K562 (cell line): ENCODE measurements around the gene KLC1. TPM values are rescaled to one million over a fixed set of nuclear protein-coding genes. Genes with fewer than 3 reads are reported as not detected.

ENCODE experiments used
- ATAC-seq: fragments of 200-7000 bp; cut with Tn5 transposase; 3 replicates; pipeline ENCODE4 v1.9.1; 2020; ENCODE audit warnings: moderate library complexity
- BruUV-seq: library from RNA; stranded (reverse); fragments of 400-500 nt; replicated peaks from 2 replicates; lab custom pipeline; 2021; lab: Mats Ljungman, UMichigan
- CTCF ChIA-PET: fragments of 300-600 bp; formaldehyde crosslinking; extraction: SDS; loops from one replicate; lab custom pipeline; 2021; ENCODE audit warnings: low intra/inter-chr PET ratio; lab: Yijun Ruan, JAX
- POLR2A ChIA-PET: fragments of 300-600, 350-650 bp; sonication (Branson Sonifier 250); formaldehyde crosslinking; extraction: SDS; loops from one replicate; lab custom pipeline; 2021; ENCODE audit warnings: antibody characterized with exemption, inconsistent platforms; lab: Yijun Ruan, JAX
- DNase-seq, 4 experiments: peaks; one replicate each; pipeline versions ENCODE4 v3.0.0 to v3.0.0-alpha.2; 2011 to 2018; ENCODE audit warnings: low spot score in 3 of 4, mixed read lengths in 3 of 4; ENCODE audit errors: extremely low read depth in 1 of 4
- FAIRE-seq: peaks from 2 replicates; lab custom pipeline; 2011; peaks lifted over from hg19 to GRCh38; lab: Jason Lieb, UNC
- H2AFZ ChIP-seq: 2 replicates; pipeline ENCODE4 v1.6.0; 2011; ENCODE audit warnings: low read depth, low read length, control low read depth, inconsistent platforms
- H3K27ac ChIP-seq: fragments of 200-600 bp; 3 replicates; pipeline ENCODE4 v1.8.0; 2011; ENCODE audit warnings: low read depth, mild to moderate bottlenecking, control low read depth, inconsistent platforms, low read length, moderate library complexity, mixed read lengths; ENCODE audit errors: extremely low read depth
- H3K27me3 ChIP-seq, 2 experiments: fragments of 300-600 bp in 1 of 2; 2 replicates in 1 of 2; 3 replicates in 1 of 2; pipeline versions ENCODE4 v1.6.0 to v1.8.0; 2011; ENCODE audit warnings: inconsistent platforms in 2 of 2, low read length in 2 of 2, mild to moderate bottlenecking in 1 of 2, mixed read lengths in 1 of 2, moderate library complexity in 1 of 2; ENCODE audit not compliant: control insufficient read depth in 2 of 2, insufficient read depth in 2 of 2
- H3K36me3 ChIP-seq: fragments of 300-600 bp; 3 replicates; pipeline ENCODE4 v1.8.0; 2011; ENCODE audit warnings: mild to moderate bottlenecking, low read length, inconsistent platforms; ENCODE audit not compliant: control insufficient read depth, insufficient read depth
- H3K4me1 ChIP-seq, 2 experiments: fragments of 200-600 bp in 1 of 2; replicated peaks in 1 of 2; 2 replicates in 1 of 2; 3 replicates in 1 of 2; pipeline versions ENCODE4 v1.5.1 to v1.8.0; 2011; ENCODE audit warnings: inconsistent platforms in 2 of 2, low read length in 2 of 2, mild to moderate bottlenecking in 1 of 2, mixed read lengths in 1 of 2, moderate library complexity in 1 of 2; ENCODE audit not compliant: control insufficient read depth in 2 of 2, insufficient read depth in 2 of 2
- H3K4me2 ChIP-seq: 2 replicates; pipeline ENCODE4 v1.6.1; 2011; ENCODE audit warnings: low read length, control low read depth, inconsistent platforms, mixed read lengths; ENCODE audit not compliant: insufficient read depth
- H3K4me3 ChIP-seq: fragments of 200-600 bp; sonication (generic), shearing (Covaris generic); 2 replicates; pipeline ENCODE4 v1.5.1; 2016; ENCODE audit warnings: control low read depth, inconsistent platforms
- H3K79me2 ChIP-seq: fragments of 200-600 bp; 3 replicates; pipeline ENCODE4 v1.8.0; 2011; ENCODE audit warnings: low read length, inconsistent platforms; ENCODE audit not compliant: control insufficient read depth, insufficient read depth
- H3K9ac ChIP-seq, 2 experiments: 2 replicates each; pipeline versions ENCODE4 v1.6.0 to v1.6.1; 2011; ENCODE audit warnings: low read depth in 2 of 2, low read length in 2 of 2, control low read depth in 1 of 2, inconsistent platforms in 1 of 2, mild to moderate bottlenecking in 1 of 2, mixed read lengths in 1 of 2; ENCODE audit not compliant: insufficient read depth in 1 of 2
- H3K9me1 ChIP-seq: one replicate; pipeline ENCODE4 v1.6.0; 2011; ENCODE audit warnings: inconsistent platforms, mild to moderate bottlenecking, low read length, moderate library complexity; ENCODE audit not compliant: control insufficient read depth, insufficient read depth
- H3K9me3 ChIP-seq: replicated peaks from 2 replicates; pipeline ENCODE4 v1.5.1; 2011; ENCODE audit warnings: low read depth, low read length, inconsistent platforms; ENCODE audit not compliant: control insufficient read depth, insufficient read depth
- H4K20me1 ChIP-seq: replicated peaks from 2 replicates; pipeline ENCODE4 v1.6.1; 2011; ENCODE audit warnings: low read length, inconsistent platforms, mixed read lengths; ENCODE audit not compliant: control insufficient read depth, insufficient read depth
- ELF2 ChIP-seq: fragments of 250-450 bp; sonication (Bioruptor Pico); IDR thresholded peaks from 2 replicates; pipeline ENCODE4 v1.5.0; 2021; ENCODE audit warnings: mild to moderate bottlenecking
- ETV5 ChIP-seq: sonication (generic); formaldehyde crosslinking; IDR thresholded peaks from 2 replicates; pipeline ENCODE4 v1.4.0; 2020; ENCODE audit warnings: low read depth, mild to moderate bottlenecking, missing genetic modification reagents
- FOXK2 ChIP-seq, 2 experiments: fragments of 450-650 bp; IDR thresholded peaks in 1 of 2; conservative IDR thresholded peaks in 1 of 2; 2 replicates each; pipeline ENCODE4 v1.6.1; 2016; ENCODE audit warnings: low read depth in 2 of 2, mild to moderate bottlenecking in 1 of 2
- HDAC6 ChIP-seq: IDR thresholded peaks from 2 replicates; pipeline ENCODE4 v1.6.1; 2012; ENCODE audit warnings: low read depth, mild to moderate bottlenecking, control low read depth, inconsistent platforms, low read length, moderate library complexity
- NFE2 ChIP-seq: IDR thresholded peaks from 2 replicates; pipeline ENCODE4 v1.6.1; 2014; ENCODE audit warnings: antibody characterized with exemption, low read depth
- NFE2L1 ChIP-seq: fragments of 450-650 bp; IDR thresholded peaks from 2 replicates; pipeline ENCODE4 v1.6.1; 2016; ENCODE audit warnings: missing genetic modification characterization, low read depth, mild to moderate bottlenecking, missing compliant biosample characterization, moderate library complexity, borderline replicate concordance
- NFYB ChIP-seq: IDR thresholded peaks from 2 replicates; pipeline ENCODE4 v1.6.1; 2011; ENCODE audit warnings: mild to moderate bottlenecking, moderate library complexity; ENCODE audit not compliant: insufficient read length; ENCODE audit errors: extremely low read depth
- NR4A1 ChIP-seq, 2 experiments: fragments of 250-450 bp in 1 of 2; fragments of 450-650 bp in 1 of 2; sonication (Bioruptor Pico) in 1 of 2; IDR thresholded peaks; 2 replicates each; pipeline versions ENCODE4 v1.4.0 to v1.6.1; 2016 to 2020; ENCODE audit warnings: mild to moderate bottlenecking in 2 of 2, missing compliant biosample characterization in 1 of 2, missing genetic modification characterization in 1 of 2, moderate library complexity in 1 of 2
- RBM14 ChIP-seq: fragments of 200-400 bp; formaldehyde crosslinking; IDR thresholded peaks from 2 replicates; pipeline ENCODE4 v1.6.1; 2018; ENCODE audit warnings: low read depth, mild to moderate bottlenecking, low read length, moderate library complexity, borderline replicate concordance; ENCODE audit not compliant: insufficient read depth
- ZC3H4 ChIP-seq: sonication (generic); formaldehyde crosslinking; IDR thresholded peaks from 2 replicates; pipeline ENCODE4 v1.9.0; 2021; ENCODE audit warnings: missing genetic modification reagents, borderline replicate concordance
- ZNF134 ChIP-seq: fragments of 250-450 bp; sonication (Bioruptor Pico); conservative IDR thresholded peaks from 2 replicates; pipeline ENCODE4 v1.4.0; 2020
- WGBS: fragments of 100-300 bp; shearing (Covaris generic); methylation state at CpG from one replicate; pipeline ENCODE4 v1.1.6; 2016; ENCODE audit warnings: low coverage, mixed read lengths; ENCODE audit not compliant: insufficient coverage; ENCODE audit errors: missing lambda C conversion rate; 5-methylcytosine and 5-hydroxymethylcytosine counted together
- in situ Hi-C: fragments of 300-500 bp; cut with MboI; formaldehyde crosslinking; loops from 4 replicates; pipeline ENCODE4 v1.15.0; 2018; ENCODE audit warnings: inconsistent platforms, mixed read lengths
- intact Hi-C: fragments of 100-400 bp; cut with micrococcal nuclease; formaldehyde crosslinking; loops from 2 replicates; pipeline ENCODE4 v1.14.2; 2022
- polyA plus RNA-seq, 8 experiments: library from polyadenylated mRNA; depleted of rRNA in 4 of 8; stranded (reverse) in 5 of 8; unstranded in 3 of 8; fragments of >200 nt; fragmentation: Nextera tagmentation in 2 of 8; fragmentation: Illumina TruSeq in 1 of 8; extraction: Ambion mirVana in 2 of 8; extraction: Trizol in 1 of 8; gene quantifications; 2 replicates each; pipeline versions ENCODE4 v1.2.1 to v1.2.3, GENCODE V29; 2011 to 2014; ENCODE audit warnings: inconsistent platforms in 1 of 8, missing spikeins in 1 of 8
- total RNA-seq, 7 experiments: library from RNA; depleted of rRNA in 6 of 7; stranded (reverse); fragments of >200 nt in 6 of 7; fragmentation: Illumina TruSeq in 2 of 7; extraction: Trizol in 2 of 7; gene quantifications; 2 replicates each; pipeline versions ENCODE4 v1.2.1 to v1.2.3, GENCODE V29; 2011 to 2021; ENCODE audit warnings: low replicate concordance in 1 of 7
- TF ChIP-seq, protein P1 (sequence below): fragments of 450-650 bp; IDR thresholded peaks from 2 replicates; pipeline ENCODE4 v1.7.1; 2018; ENCODE audit warnings: mild to moderate bottlenecking, low read depth; ENCODE audit not compliant: partially characterized antibody
- TF ChIP-seq, protein P2 (sequence below): fragments of 250-450 bp; sonication (Bioruptor Pico); IDR thresholded peaks from 2 replicates; pipeline ENCODE4 v1.4.0; 2020
- TF ChIP-seq, protein P3 (sequence below): fragments of 250-450 bp; sonication (Bioruptor Pico); IDR thresholded peaks from 2 replicates; pipeline ENCODE4 v1.9.0; 2021; ENCODE audit warnings: mild to moderate bottlenecking, inconsistent platforms
- TF ChIP-seq, protein P4 (sequence below), 2 experiments: fragments of 450-650 bp in 1 of 2; sonication (generic) in 1 of 2; formaldehyde crosslinking in 1 of 2; IDR thresholded peaks in 1 of 2; conservative IDR thresholded peaks in 1 of 2; 2 replicates each; pipeline versions ENCODE4 v1.6.1 to v1.8.1; 2016 to 2023; ENCODE audit warnings: mild to moderate bottlenecking in 2 of 2, moderate library complexity in 2 of 2, inconsistent platforms in 1 of 2, missing genetic modification reagents in 1 of 2

KLC1 gene
- total and polyA plus RNA-seq, 9 of the 15 experiments (the other 6 are each of a cell fraction or from before 2014, with no cell fraction given): 4.9 to 134 (median 54.8) TPM

DNA sequence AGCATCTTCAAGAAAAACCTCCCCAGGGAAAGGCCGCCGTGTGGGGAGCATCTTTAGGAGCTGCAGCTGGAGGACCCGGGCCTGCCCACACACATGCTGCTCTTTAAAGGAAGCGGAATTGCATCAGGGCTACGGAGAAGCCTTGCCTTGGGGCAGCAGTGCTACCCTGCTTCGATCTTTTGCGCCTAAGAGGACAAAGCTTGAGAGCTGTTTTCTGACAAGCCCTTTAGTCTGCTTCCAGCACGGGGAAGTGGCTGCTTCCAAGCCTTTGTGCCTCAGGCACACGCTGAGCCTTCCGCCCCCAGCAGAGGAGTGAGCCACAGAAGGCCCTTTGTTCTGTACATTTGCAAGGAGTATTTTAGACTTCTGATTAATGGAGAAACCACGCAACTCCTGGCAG lies 34.7 kb upstream of the KLC1 start:
- Histone ChIP-seq H3K4me1 (no peaks in the 10 kb centered on the region; a peak in 1 of 5 replicates), H3K79me2 (no peaks in the 10 kb centered on the region), H3K27me3 (no peaks in the 10 kb centered on the region), H3K27ac (no peak overlapping the region), H3K4me2 (no peak overlapping the region), H3K9ac (no peak overlapping the region), H3K36me3 (peaks cover 4% of the 10 kb centered on the region; the same call in 1 of the 3 replicates), H4K20me1 (no peaks in the 10 kb centered on the region), H2AFZ (no peak overlapping the region), H3K9me3 (no peaks in the 10 kb centered on the region), H3K9me1 (no peaks in the 10 kb centered on the region), H3K4me3 (no peak overlapping the region)
- ATAC-seq: no peak
- DNase-seq: no peak
- 85% methylated on average over 11 of the region's 11 CpGs for WGBS
- POLR2A ChIA-PET: no interaction called here
- FAIRE-seq: no peak
- intact Hi-C loops: no loop called here
- in situ Hi-C loops: no loop called here
- BruUV-seq: no TSS peak
- CTCF ChIA-PET: no interaction called here
- TF ChIP-seq HDAC6 (no peak), ZNF134 (CRISPR knock-in tag) (no peak), NR4A1 (CRISPR knock-in tag; IDR thresholded peaks at IDR 0.05) (no peak), NR4A1 (tag; IDR thresholded peaks at IDR 0.05) (no peak), RBM14 (no peak), NFYB (no peak), NFE2 (no peak), ZC3H4 (no peak), ELF2 (CRISPR knock-in tag) (no peak), FOXK2 (conservative IDR thresholded peaks at IDR 0.05 in 1 of 2, IDR thresholded peaks at IDR 0.05 in 1 of 2; ENCODE audit: low read depth in 2 of 2) (no peak), ETV5 (CRISPR knock-in tag) (no peak), NFE2L1 (no peak)
- TF ChIP-seq, protein P1, sequence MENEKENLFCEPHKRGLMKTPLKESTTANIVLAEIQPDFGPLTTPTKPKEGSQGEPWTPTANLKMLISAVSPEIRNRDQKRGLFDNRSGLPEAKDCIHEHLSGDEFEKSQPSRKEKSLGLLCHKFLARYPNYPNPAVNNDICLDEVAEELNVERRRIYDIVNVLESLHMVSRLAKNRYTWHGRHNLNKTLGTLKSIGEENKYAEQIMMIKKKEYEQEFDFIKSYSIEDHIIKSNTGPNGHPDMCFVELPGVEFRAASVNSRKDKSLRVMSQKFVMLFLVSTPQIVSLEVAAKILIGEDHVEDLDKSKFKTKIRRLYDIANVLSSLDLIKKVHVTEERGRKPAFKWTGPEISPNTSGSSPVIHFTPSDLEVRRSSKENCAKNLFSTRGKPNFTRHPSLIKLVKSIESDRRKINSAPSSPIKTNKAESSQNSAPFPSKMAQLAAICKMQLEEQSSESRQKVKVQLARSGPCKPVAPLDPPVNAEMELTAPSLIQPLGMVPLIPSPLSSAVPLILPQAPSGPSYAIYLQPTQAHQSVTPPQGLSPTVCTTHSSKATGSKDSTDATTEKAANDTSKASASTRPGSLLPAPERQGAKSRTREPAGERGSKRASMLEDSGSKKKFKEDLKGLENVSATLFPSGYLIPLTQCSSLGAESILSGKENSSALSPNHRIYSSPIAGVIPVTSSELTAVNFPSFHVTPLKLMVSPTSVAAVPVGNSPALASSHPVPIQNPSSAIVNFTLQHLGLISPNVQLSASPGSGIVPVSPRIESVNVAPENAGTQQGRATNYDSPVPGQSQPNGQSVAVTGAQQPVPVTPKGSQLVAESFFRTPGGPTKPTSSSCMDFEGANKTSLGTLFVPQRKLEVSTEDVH: no peak
- TF ChIP-seq, protein P2, sequence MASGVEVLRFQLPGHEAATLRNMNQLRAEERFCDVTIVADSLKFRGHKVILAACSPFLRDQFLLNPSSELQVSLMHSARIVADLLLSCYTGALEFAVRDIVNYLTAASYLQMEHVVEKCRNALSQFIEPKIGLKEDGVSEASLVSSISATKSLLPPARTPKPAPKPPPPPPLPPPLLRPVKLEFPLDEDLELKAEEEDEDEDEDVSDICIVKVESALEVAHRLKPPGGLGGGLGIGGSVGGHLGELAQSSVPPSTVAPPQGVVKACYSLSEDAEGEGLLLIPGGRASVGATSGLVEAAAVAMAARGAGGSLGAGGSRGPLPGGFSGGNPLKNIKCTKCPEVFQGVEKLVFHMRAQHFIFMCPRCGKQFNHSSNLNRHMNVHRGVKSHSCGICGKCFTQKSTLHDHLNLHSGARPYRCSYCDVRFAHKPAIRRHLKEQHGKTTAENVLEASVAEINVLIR (CRISPR knock-in tag): no peak
- TF ChIP-seq, protein P3, sequence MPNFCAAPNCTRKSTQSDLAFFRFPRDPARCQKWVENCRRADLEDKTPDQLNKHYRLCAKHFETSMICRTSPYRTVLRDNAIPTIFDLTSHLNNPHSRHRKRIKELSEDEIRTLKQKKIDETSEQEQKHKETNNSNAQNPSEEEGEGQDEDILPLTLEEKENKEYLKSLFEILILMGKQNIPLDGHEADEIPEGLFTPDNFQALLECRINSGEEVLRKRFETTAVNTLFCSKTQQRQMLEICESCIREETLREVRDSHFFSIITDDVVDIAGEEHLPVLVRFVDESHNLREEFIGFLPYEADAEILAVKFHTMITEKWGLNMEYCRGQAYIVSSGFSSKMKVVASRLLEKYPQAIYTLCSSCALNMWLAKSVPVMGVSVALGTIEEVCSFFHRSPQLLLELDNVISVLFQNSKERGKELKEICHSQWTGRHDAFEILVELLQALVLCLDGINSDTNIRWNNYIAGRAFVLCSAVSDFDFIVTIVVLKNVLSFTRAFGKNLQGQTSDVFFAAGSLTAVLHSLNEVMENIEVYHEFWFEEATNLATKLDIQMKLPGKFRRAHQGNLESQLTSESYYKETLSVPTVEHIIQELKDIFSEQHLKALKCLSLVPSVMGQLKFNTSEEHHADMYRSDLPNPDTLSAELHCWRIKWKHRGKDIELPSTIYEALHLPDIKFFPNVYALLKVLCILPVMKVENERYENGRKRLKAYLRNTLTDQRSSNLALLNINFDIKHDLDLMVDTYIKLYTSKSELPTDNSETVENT (CRISPR knock-in tag): no peak
- TF ChIP-seq, protein P4, sequence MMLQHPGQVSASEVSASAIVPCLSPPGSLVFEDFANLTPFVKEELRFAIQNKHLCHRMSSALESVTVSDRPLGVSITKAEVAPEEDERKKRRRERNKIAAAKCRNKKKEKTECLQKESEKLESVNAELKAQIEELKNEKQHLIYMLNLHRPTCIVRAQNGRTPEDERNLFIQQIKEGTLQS (IDR thresholded peaks at IDR 0.05): no peak
- TF ChIP-seq, protein P4 (CRISPR knock-in tag; conservative IDR thresholded peaks at IDR 0.05): no peak
